Measurements from ENCODE around the gene CYB5R3.

DNA sequence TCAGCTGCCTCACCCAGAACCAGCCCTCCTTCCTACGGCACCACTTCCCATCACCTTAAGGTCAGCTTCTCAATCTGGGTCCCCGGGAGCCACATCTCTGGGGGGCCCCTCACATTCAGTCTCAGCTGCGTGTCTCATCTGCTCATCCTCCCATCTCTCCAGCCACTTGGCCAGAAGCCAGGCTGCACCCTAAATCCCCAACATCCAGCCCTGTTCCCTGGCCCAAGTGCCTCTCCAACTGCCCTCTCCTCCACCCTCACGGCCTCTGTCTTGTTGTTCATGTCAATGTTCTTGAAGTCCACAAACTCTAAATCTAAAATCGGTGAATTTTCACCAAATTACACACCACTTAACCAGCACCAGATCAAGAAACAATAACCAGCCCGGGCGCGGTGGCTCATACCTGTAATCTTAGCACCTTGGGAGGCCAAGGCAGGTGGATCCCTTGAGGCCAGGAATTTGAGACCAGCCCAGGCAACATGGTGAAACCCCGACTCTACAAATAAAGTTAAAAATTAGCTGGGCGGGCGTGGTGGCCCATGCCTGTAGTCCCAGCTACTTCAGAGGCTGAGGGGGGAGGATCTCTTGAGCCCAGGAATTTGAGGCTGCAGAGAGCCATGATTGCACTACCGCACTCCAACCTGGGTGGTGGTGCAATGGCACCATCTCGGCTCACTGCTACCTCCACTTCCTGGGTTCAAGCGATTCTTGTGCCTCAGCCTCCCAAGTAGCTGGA lies 37.7 kb upstream of the CYB5R3 start:
- TF ChIP-seq, protein P1, sequence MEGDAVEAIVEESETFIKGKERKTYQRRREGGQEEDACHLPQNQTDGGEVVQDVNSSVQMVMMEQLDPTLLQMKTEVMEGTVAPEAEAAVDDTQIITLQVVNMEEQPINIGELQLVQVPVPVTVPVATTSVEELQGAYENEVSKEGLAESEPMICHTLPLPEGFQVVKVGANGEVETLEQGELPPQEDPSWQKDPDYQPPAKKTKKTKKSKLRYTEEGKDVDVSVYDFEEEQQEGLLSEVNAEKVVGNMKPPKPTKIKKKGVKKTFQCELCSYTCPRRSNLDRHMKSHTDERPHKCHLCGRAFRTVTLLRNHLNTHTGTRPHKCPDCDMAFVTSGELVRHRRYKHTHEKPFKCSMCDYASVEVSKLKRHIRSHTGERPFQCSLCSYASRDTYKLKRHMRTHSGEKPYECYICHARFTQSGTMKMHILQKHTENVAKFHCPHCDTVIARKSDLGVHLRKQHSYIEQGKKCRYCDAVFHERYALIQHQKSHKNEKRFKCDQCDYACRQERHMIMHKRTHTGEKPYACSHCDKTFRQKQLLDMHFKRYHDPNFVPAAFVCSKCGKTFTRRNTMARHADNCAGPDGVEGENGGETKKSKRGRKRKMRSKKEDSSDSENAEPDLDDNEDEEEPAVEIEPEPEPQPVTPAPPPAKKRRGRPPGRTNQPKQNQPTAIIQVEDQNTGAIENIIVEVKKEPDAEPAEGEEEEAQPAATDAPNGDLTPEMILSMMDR (conservative IDR thresholded peaks at IDR 0.05 in 1 of 2, IDR thresholded peaks at IDR 0.05 in 1 of 2; ENCODE audit: low read depth in 1 of 2, low read length in 2 of 2), result no peak
- no peak for TF ChIP-seq EZH2 (IDR thresholded peaks at IDR 0.05; ENCODE audit: low read length, missing control alignments)
